H4 (cell line): Measurements from ENCODE around the gene ADAM12. TPM values are rescaled to one million over a fixed set of nuclear protein-coding genes. Genes with fewer than 3 reads are reported as not detected.
"Not testable (repeated sequence)": the region's sequence is repeated elsewhere in the genome, so short reads cannot be mapped to it uniquely, and the experiment has no call there.

Experiments
- DNase-seq: peaks from one replicate; pipeline ENCODE4 v3.0.0-alpha.2; 2015; ENCODE audit warnings: low spot score
- total RNA-seq: library from RNA; depleted of rRNA; stranded (reverse); fragments of >200 nt; shearing (Covaris generic); gene quantifications from 2 replicates; pipeline ENCODE4 v1.2.3, GENCODE V29; 2014

ADAM12 gene
- total RNA-seq, 1 experiment from 2014 or later, result 2.0 TPM

- DNase-seq, result no peak
Measured at GRCh38 chr10:126262233-126262838, 125.9 kb downstream of the ADAM12 start.

GRCh38 chr10:126259760-126260479 lies 128.4 kb downstream of the ADAM12 start:
- DNase-seq, result no peak

GRCh38 chr10:126256864-126257263 lies 131.4 kb downstream of the ADAM12 start:
- no peak for DNase-seq

GRCh38 chr10:126255313-126255712 lies 133.0 kb downstream of the ADAM12 start:
- no peak for DNase-seq

GRCh38 chr10:126253611-126253998 lies 134.7 kb downstream of the ADAM12 start:
- DNase-seq, result no peak

GRCh38 chr10:126252884-126253610 lies 135.2 kb downstream of the ADAM12 start:
- DNase-seq, result peak; percentile 46

GRCh38 chr10:126251778-126252407 lies 136.4 kb downstream of the ADAM12 start:
- DNase-seq, result no peak

GRCh38 chr10:126250527-126251310 lies 137.6 kb downstream of the ADAM12 start:
- no peak for DNase-seq

GRCh38 chr10:126250045-126250444 lies 138.2 kb downstream of the ADAM12 start:
- peak; percentile 97 for DNase-seq

GRCh38 chr10:126247446-126247975 lies 140.8 kb downstream of the ADAM12 start:
- peak; percentile 92 for DNase-seq

GRCh38 chr10:126246396-126246795 lies 141.9 kb downstream of the ADAM12 start:
- not testable (repeated sequence) for DNase-seq

- no peak for DNase-seq
Measured at GRCh38 chr10:126245501-126245900, 142.8 kb downstream of the ADAM12 start.

- DNase-seq, result no peak
Measured at GRCh38 chr10:126243971-126244370, 144.3 kb downstream of the ADAM12 start.

GRCh38 chr10:126243306-126243705 lies 145.0 kb downstream of the ADAM12 start:
- DNase-seq, result no peak

GRCh38 chr10:126242397-126243260 lies 145.6 kb downstream of the ADAM12 start:
- no peak for DNase-seq

GRCh38 chr10:126240483-126240882 lies 147.8 kb downstream of the ADAM12 start:
- DNase-seq, result no peak

- no peak for DNase-seq
Measured at GRCh38 chr10:126239844-126240243, 148.4 kb downstream of the ADAM12 start.

GRCh38 chr10:126235979-126236851 lies 152.1 kb downstream of the ADAM12 start:
- no peak for DNase-seq
